Loucy (cell line): Measurements from ENCODE around the gene HDGFL1.

ENCODE experiments used
- H2AFZ ChIP-seq: fragments of 200-600 bp; sonication (generic); 2 replicates; pipeline ENCODE4 v1.6.0; 2016; ENCODE audit warnings: antibody characterized with exemption, mild to moderate bottlenecking, low read length, moderate library complexity
- H3F3A ChIP-seq: fragments of 200-600 bp; 2 replicates; pipeline ENCODE4 v1.6.0; 2016; ENCODE audit warnings: antibody characterized with exemption, low read depth, mild to moderate bottlenecking
- H3K27me3 ChIP-seq: fragments of 200-600 bp; sonication (generic); 2 replicates; pipeline ENCODE4 v1.6.1; 2014; ENCODE audit warnings: low read length, mild to moderate bottlenecking; ENCODE audit not compliant: insufficient read depth, poor library complexity, severe bottlenecking
- H3K36me3 ChIP-seq: fragments of 200-600 bp; sonication (generic); 2 replicates; pipeline ENCODE4 v1.6.1; 2016; ENCODE audit warnings: low read length; ENCODE audit not compliant: insufficient read depth
- H3K4me1 ChIP-seq: fragments of 200-600 bp; sonication (generic); 2 replicates; pipeline ENCODE4 v1.5.1; 2014; ENCODE audit warnings: low read length, mild to moderate bottlenecking; ENCODE audit not compliant: insufficient read depth, poor library complexity, severe bottlenecking
- H3K4me2 ChIP-seq: fragments of 200-600 bp; sonication (generic); 2 replicates; pipeline ENCODE4 v1.6.0; 2014; ENCODE audit warnings: antibody characterized with exemption, low read length, low read depth, mild to moderate bottlenecking; ENCODE audit not compliant: poor library complexity, severe bottlenecking
- H3K4me3 ChIP-seq: fragments of 200-600 bp; sonication (generic); 2 replicates; pipeline ENCODE4 v1.5.1; 2014; ENCODE audit warnings: low read length, mild to moderate bottlenecking, mixed read lengths; ENCODE audit not compliant: poor library complexity, severe bottlenecking
- H3K79me2 ChIP-seq: fragments of 200-600 bp; sonication (generic); 2 replicates; pipeline ENCODE4 v1.6.1; 2014; ENCODE audit warnings: low read length; ENCODE audit not compliant: insufficient read depth
- H3K9ac ChIP-seq: fragments of 200-600 bp; sonication (generic); 2 replicates; pipeline ENCODE4 v1.6.0; 2014; ENCODE audit warnings: mild to moderate bottlenecking, low read depth, low read length, moderate library complexity; ENCODE audit not compliant: poor library complexity, severe bottlenecking
- H3K9me2 ChIP-seq: fragments of 200-600 bp; sonication (generic); replicated peaks from 2 replicates; pipeline ENCODE4 v1.6.1; 2016; ENCODE audit warnings: low read depth, low read length, mixed read lengths
- H3K9me3 ChIP-seq: fragments of 200-600 bp; sonication (generic); 2 replicates; pipeline ENCODE4 v1.6.1; 2014; ENCODE audit warnings: mild to moderate bottlenecking, antibody characterized with exemption, low read length, low read depth; ENCODE audit not compliant: insufficient read depth
- H4K20me1 ChIP-seq: fragments of 200-600 bp; sonication (generic); 2 replicates; pipeline ENCODE4 v1.6.0; 2014; ENCODE audit warnings: antibody characterized with exemption, low read length, mild to moderate bottlenecking; ENCODE audit not compliant: insufficient read depth, poor library complexity, severe bottlenecking
- CTCF ChIP-seq: fragments of 200-600 bp; sonication (generic); conservative IDR thresholded peaks from 2 replicates; pipeline ENCODE4 v1.5.1; 2014; ENCODE audit warnings: mild to moderate bottlenecking, antibody characterized with exemption, low read length
- EZH2phosphoT487 ChIP-seq: fragments of 200-600 bp; IDR thresholded peaks from 2 replicates; pipeline ENCODE4 v1.6.1; 2018; ENCODE audit warnings: antibody characterized with exemption, mild to moderate bottlenecking, moderate library complexity, borderline replicate concordance

HDGFL1 gene

GRCh38 chr6:22558288-22558882 lies 11.0 kb upstream of the HDGFL1 start:
- Histone ChIP-seq H3F3A (no peaks in the 10 kb centered on the region), H3K4me1 (no peaks in the 10 kb centered on the region), H3K9ac (no peak overlapping the region), H3K36me3 (no peaks in the 10 kb centered on the region), H3K27me3 (no peaks in the 10 kb centered on the region), H3K4me3 (no peak overlapping the region), H3K9me2 (no peaks in the 10 kb centered on the region), H3K4me2 (no peak overlapping the region), H4K20me1 (no peaks in the 10 kb centered on the region), H3K9me3 (no peaks in the 10 kb centered on the region), H2AFZ (peak overlapping the region; percentile 32), H3K79me2 (no peaks in the 10 kb centered on the region)
- TF ChIP-seq CTCF (no peak), EZH2phosphoT487 (no peak)

- Histone ChIP-seq H3K9me2 (no peaks in the 10 kb centered on the region), H2AFZ (peak overlapping the region; percentile 11; the same call in 1 of the 2 replicates), H3K36me3 (no peaks in the 10 kb centered on the region), H3K79me2 (no peaks in the 10 kb centered on the region), H3K9me3 (no peaks in the 10 kb centered on the region), H3K9ac (no peak overlapping the region), H3K4me3 (no peak overlapping the region), H3F3A (no peaks in the 10 kb centered on the region), H3K27me3 (no peaks in the 10 kb centered on the region), H4K20me1 (no peaks in the 10 kb centered on the region), H3K4me2 (no peak overlapping the region), H3K4me1 (no peaks in the 10 kb centered on the region)
- TF ChIP-seq EZH2phosphoT487 (no peak), CTCF (no peak)
Measured at GRCh38 chr6:22568854-22569253, 512 bp upstream of the HDGFL1 start.

GRCh38 chr6:22570185-22570551 lies 802 bp downstream of the HDGFL1 start:
- H3K4me3 ChIP-seq = no peak overlapping the region
- H3K36me3 ChIP-seq = no peaks in the 10 kb centered on the region

More at GRCh38 chr6:22570185-22570551, 802 bp downstream of the HDGFL1 start:
- H3K9me3 ChIP-seq = no peaks in the 10 kb centered on the region
- no peaks in the 10 kb centered on the region for H3F3A ChIP-seq
- H2AFZ ChIP-seq = no peak overlapping the region
- H3K9ac ChIP-seq = no peak overlapping the region
- no peaks in the 10 kb centered on the region for H3K27me3 ChIP-seq
- no peaks in the 10 kb centered on the region for H3K4me1 ChIP-seq
- no peaks in the 10 kb centered on the region for H3K9me2 ChIP-seq
- H3K79me2 ChIP-seq = no peaks in the 10 kb centered on the region
- H4K20me1 ChIP-seq = no peaks in the 10 kb centered on the region
- no peak for TF ChIP-seq EZH2phosphoT487
- TF ChIP-seq CTCF = no peak
- no peak overlapping the region for H3K4me2 ChIP-seq
